GM12878 (cell line): ENCODE measurements around the gene DPP6.

ENCODE experiments used
- ASH2L ChIP-seq: fragments of 300-600, 200-600 bp; sonication (generic); IDR thresholded peaks from 2 replicates; pipeline ENCODE4 v1.6.1; 2017; ENCODE audit warnings: low read depth, mild to moderate bottlenecking, borderline replicate concordance
- CEBPB ChIP-seq, 2 experiments: fragments of 150-350 bp in 1 of 2; IDR thresholded peaks; 2 replicates each; pipeline ENCODE4 v1.6.1; 2012 to 2014; ENCODE audit warnings: low read depth in 2 of 2, low read length in 2 of 2, borderline replicate concordance in 1 of 2, inconsistent platforms in 1 of 2
- CHD4 ChIP-seq: fragments of 200-600 bp; sonication (generic); IDR thresholded peaks from 2 replicates; pipeline ENCODE4 v1.6.1; 2016; ENCODE audit warnings: mild to moderate bottlenecking
- EP300 ChIP-seq, 2 experiments: fragments of 150-350 bp in 1 of 2; IDR thresholded peaks; 2 replicates each; pipeline ENCODE4 v1.6.1; 2011 to 2012; ENCODE audit warnings: low read depth in 2 of 2, low read length in 2 of 2, borderline replicate concordance in 1 of 2, improper control_type of control experiment in 1 of 2, inconsistent platforms in 1 of 2; ENCODE audit not compliant: control insufficient read depth in 1 of 2
- ETV6 ChIP-seq, 2 experiments: fragments of 450-650 bp in 1 of 2; IDR thresholded peaks in 1 of 2; conservative IDR thresholded peaks in 1 of 2; 2 replicates each; pipeline ENCODE4 v1.6.1; 2014; ENCODE audit warnings: antibody characterized with exemption in 1 of 2, borderline replicate concordance in 1 of 2, low read depth in 1 of 2, mild to moderate bottlenecking in 1 of 2, moderate library complexity in 1 of 2
- FOXM1 ChIP-seq: IDR thresholded peaks from 2 replicates; pipeline ENCODE4 v1.6.1; 2012; ENCODE audit warnings: low read depth, mild to moderate bottlenecking, inconsistent platforms, low read length, moderate library complexity
- LARP7 ChIP-seq: fragments of 450-650 bp; IDR thresholded peaks from 2 replicates; pipeline ENCODE4 v1.6.1; 2017; ENCODE audit warnings: mild to moderate bottlenecking
- POLR2A ChIP-seq: IDR thresholded peaks from 2 replicates; pipeline ENCODE4 v1.6.1; 2011; ENCODE audit warnings: low read depth, mild to moderate bottlenecking, low read length
- YY1 ChIP-seq: IDR thresholded peaks from 2 replicates; pipeline ENCODE4 v1.6.1; 2011; ENCODE audit warnings: low read depth, mild to moderate bottlenecking, low read length
- TF ChIP-seq, protein P1 (sequence below), 3 experiments: IDR thresholded peaks in 2 of 3; conservative IDR thresholded peaks in 1 of 3; 2 replicates each; pipeline ENCODE4 v1.5.1; 2011; ENCODE audit warnings: low read depth in 3 of 3, low read length in 3 of 3, mild to moderate bottlenecking in 3 of 3, control low read depth in 2 of 3, moderate library complexity in 2 of 3, inconsistent platforms in 1 of 3, mixed read lengths in 1 of 3; ENCODE audit not compliant: control insufficient read depth in 2 of 3, insufficient read depth in 1 of 3; ENCODE audit errors: extremely low read depth in 1 of 3
- TF ChIP-seq, protein P2 (sequence below): IDR thresholded peaks from 2 replicates; pipeline ENCODE4 v1.6.1; 2012; ENCODE audit warnings: mild to moderate bottlenecking, low read depth, low read length
- TF ChIP-seq, protein P3 (sequence below): IDR thresholded peaks from 2 replicates; pipeline ENCODE4 v1.6.1; 2012; ENCODE audit warnings: low read depth, low read length, improper control_type of control experiment

DNA sequence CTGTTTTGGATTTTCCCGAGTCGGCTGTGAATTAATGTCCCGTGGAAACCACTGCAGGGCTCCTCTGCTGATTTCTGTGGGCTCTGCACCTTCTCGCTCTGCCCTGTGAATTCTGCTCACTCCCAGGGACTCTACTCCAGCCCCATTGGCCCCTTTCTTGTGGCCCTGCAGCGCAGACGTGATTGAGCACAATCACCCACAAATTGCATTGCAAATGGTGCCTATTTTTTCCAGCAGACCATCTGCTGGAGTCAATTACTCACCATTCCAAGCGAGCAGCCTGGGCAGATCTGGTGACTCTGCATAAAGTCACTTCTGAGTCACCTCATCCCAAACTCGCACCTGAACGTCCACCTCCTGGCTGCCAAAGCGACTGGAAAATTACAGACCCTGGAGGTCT lies 714.9 kb downstream of the DPP6 start:
- no peak for TF ChIP-seq LARP7
- TF ChIP-seq POLR2A, result no peak
- no peak for TF ChIP-seq YY1
- no peak for TF ChIP-seq CHD4
- TF ChIP-seq, protein P1, sequence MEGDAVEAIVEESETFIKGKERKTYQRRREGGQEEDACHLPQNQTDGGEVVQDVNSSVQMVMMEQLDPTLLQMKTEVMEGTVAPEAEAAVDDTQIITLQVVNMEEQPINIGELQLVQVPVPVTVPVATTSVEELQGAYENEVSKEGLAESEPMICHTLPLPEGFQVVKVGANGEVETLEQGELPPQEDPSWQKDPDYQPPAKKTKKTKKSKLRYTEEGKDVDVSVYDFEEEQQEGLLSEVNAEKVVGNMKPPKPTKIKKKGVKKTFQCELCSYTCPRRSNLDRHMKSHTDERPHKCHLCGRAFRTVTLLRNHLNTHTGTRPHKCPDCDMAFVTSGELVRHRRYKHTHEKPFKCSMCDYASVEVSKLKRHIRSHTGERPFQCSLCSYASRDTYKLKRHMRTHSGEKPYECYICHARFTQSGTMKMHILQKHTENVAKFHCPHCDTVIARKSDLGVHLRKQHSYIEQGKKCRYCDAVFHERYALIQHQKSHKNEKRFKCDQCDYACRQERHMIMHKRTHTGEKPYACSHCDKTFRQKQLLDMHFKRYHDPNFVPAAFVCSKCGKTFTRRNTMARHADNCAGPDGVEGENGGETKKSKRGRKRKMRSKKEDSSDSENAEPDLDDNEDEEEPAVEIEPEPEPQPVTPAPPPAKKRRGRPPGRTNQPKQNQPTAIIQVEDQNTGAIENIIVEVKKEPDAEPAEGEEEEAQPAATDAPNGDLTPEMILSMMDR (IDR thresholded peaks at IDR 0.05 in 2 of 3, conservative IDR thresholded peaks at IDR 0.05 in 1 of 3; ENCODE audit: control insufficient read depth in 2 of 3, extremely low read depth in 1 of 3, insufficient read depth in 1 of 3, low read depth in 3 of 3, low read length in 3 of 3), result no peak
- no peak for TF ChIP-seq EP300 (IDR thresholded peaks at IDR 0.05; ENCODE audit: borderline replicate concordance in 1 of 2, control insufficient read depth in 1 of 2, low read depth in 2 of 2, low read length in 2 of 2)
- TF ChIP-seq FOXM1, result no peak
- no peak for TF ChIP-seq CEBPB (IDR thresholded peaks at IDR 0.05; ENCODE audit: borderline replicate concordance in 1 of 2, low read depth in 2 of 2, low read length in 2 of 2)
- TF ChIP-seq ETV6 (conservative IDR thresholded peaks at IDR 0.05 in 1 of 2, IDR thresholded peaks at IDR 0.05 in 1 of 2; ENCODE audit: borderline replicate concordance in 1 of 2, low read depth in 1 of 2), result no peak
- TF ChIP-seq ASH2L, result no peak
- TF ChIP-seq, protein P2, sequence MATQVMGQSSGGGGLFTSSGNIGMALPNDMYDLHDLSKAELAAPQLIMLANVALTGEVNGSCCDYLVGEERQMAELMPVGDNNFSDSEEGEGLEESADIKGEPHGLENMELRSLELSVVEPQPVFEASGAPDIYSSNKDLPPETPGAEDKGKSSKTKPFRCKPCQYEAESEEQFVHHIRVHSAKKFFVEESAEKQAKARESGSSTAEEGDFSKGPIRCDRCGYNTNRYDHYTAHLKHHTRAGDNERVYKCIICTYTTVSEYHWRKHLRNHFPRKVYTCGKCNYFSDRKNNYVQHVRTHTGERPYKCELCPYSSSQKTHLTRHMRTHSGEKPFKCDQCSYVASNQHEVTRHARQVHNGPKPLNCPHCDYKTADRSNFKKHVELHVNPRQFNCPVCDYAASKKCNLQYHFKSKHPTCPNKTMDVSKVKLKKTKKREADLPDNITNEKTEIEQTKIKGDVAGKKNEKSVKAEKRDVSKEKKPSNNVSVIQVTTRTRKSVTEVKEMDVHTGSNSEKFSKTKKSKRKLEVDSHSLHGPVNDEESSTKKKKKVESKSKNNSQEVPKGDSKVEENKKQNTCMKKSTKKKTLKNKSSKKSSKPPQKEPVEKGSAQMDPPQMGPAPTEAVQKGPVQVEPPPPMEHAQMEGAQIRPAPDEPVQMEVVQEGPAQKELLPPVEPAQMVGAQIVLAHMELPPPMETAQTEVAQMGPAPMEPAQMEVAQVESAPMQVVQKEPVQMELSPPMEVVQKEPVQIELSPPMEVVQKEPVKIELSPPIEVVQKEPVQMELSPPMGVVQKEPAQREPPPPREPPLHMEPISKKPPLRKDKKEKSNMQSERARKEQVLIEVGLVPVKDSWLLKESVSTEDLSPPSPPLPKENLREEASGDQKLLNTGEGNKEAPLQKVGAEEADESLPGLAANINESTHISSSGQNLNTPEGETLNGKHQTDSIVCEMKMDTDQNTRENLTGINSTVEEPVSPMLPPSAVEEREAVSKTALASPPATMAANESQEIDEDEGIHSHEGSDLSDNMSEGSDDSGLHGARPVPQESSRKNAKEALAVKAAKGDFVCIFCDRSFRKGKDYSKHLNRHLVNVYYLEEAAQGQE, result no peak
- TF ChIP-seq, protein P3, sequence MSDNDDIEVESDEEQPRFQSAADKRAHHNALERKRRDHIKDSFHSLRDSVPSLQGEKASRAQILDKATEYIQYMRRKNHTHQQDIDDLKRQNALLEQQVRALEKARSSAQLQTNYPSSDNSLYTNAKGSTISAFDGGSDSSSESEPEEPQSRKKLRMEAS, result no peak
